SK-N-SH (cell line): ENCODE results near the gene XPOT.

Source experiments
- CTCF ChIP-seq: fragments of 200-600 bp; sonication (generic); IDR thresholded peaks from 2 replicates; pipeline ENCODE4 v1.6.1; 2017; ENCODE audit warnings: antibody characterized with exemption, mild to moderate bottlenecking, moderate library complexity
- ELF1 ChIP-seq: IDR thresholded peaks from 2 replicates; pipeline ENCODE4 v1.4.0; 2012
- EP300 ChIP-seq, 2 experiments: IDR thresholded peaks; 2 replicates each; pipeline versions ENCODE4 v1.4.0 to v1.6.1; 2012; ENCODE audit warnings: borderline replicate concordance in 1 of 2, low read depth in 1 of 2, low read length in 1 of 2
- EZH2phosphoT487 ChIP-seq: fragments of 200-600 bp; sonication (generic); IDR thresholded peaks from 2 replicates; pipeline ENCODE4 v1.6.1; 2017; ENCODE audit warnings: low read depth, mixed run types, mild to moderate bottlenecking, antibody characterized with exemption, moderate library complexity, borderline replicate concordance
- MXI1 ChIP-seq: IDR thresholded peaks from 2 replicates; pipeline ENCODE4 v1.6.1; 2012; ENCODE audit warnings: mild to moderate bottlenecking, low read depth, low read length, improper control_type of control experiment
- NRF1 ChIP-seq: IDR thresholded peaks from 2 replicates; pipeline ENCODE4 v1.6.1; 2012; ENCODE audit warnings: low read depth, mild to moderate bottlenecking, low read length
- RAD21 ChIP-seq: IDR thresholded peaks from 2 replicates; pipeline ENCODE4 v1.6.1; 2012; ENCODE audit warnings: mild to moderate bottlenecking, low read length
- SMC3 ChIP-seq: IDR thresholded peaks from 2 replicates; pipeline ENCODE4 v1.6.1; 2012; ENCODE audit warnings: low read depth, low read length, improper control_type of control experiment
- TCF12 ChIP-seq: IDR thresholded peaks from 2 replicates; pipeline ENCODE4 v1.4.0; 2012
- USF1 ChIP-seq: IDR thresholded peaks from 2 replicates; pipeline ENCODE4 v1.4.0; 2012; ENCODE audit warnings: low read depth, borderline replicate concordance
- USF2 ChIP-seq: fragments of 150-350 bp; IDR thresholded peaks from 2 replicates; pipeline ENCODE4 v1.6.1; 2017; ENCODE audit warnings: antibody characterized with exemption, low read length, low read depth, borderline replicate concordance
- YY1 ChIP-seq: IDR thresholded peaks from 2 replicates; pipeline ENCODE4 v1.4.0; 2012; ENCODE audit warnings: low read depth, mild to moderate bottlenecking

- TF ChIP-seq CTCF (no peak), EP300 (IDR thresholded peaks at IDR 0.05; ENCODE audit: borderline replicate concordance in 1 of 2, low read depth in 1 of 2, low read length in 1 of 2) (no peak), USF1 (no peak), NRF1 (no peak), MXI1 (no peak), USF2 (no peak), ELF1 (no peak), RAD21 (no peak), TCF12 (no peak), EZH2phosphoT487 (no peak), SMC3 (no peak), YY1 (no peak)
Observed at GRCh38 chr12:64387197-64387816, 16.9 kb upstream of the XPOT start.
